ENCODE data around the gene SLC18A2. TPM values are rescaled to one million over a fixed set of nuclear protein-coding genes. Genes with fewer than 3 reads are reported as not detected.

Gene SLC18A2
- total RNA-seq, 2 experiments from 2014 or later = not detected

DNA sequence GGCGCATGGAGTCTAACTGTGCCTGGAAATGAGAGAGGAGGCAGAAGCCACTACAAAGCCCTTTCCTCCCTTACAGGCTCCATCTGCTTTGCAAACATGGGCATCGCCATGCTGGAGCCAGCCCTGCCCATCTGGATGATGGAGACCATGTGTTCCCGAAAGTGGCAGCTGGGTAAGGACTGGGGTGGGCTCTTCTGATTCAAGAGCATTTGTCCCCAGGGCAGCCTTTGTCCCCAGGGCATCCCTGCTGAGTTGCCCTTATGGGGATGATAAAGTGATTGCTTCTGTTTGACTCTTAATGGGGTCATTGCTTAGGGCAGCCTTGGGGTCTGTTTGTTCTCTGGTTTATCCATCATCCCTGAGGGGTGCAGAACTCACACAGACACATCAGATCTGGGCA is 16.8 kb downstream of the SLC18A2 start:
- Mint-ChIP-seq H3K4me3 (no peak overlapping the region), H3K9me3 (no peaks in the 10 kb centered on the region), H3K27ac (no peak overlapping the region), H3K27me3 (peaks cover 17% of the 10 kb centered on the region), H3K36me3 (ENCODE audit: low read depth) (no peaks in the 10 kb centered on the region), H3K4me1 (no peaks in the 10 kb centered on the region)
- no peak for DNase-seq
- ChIA-PET POLR2A (no interaction called here), CTCF (no interaction called here)

DNA sequence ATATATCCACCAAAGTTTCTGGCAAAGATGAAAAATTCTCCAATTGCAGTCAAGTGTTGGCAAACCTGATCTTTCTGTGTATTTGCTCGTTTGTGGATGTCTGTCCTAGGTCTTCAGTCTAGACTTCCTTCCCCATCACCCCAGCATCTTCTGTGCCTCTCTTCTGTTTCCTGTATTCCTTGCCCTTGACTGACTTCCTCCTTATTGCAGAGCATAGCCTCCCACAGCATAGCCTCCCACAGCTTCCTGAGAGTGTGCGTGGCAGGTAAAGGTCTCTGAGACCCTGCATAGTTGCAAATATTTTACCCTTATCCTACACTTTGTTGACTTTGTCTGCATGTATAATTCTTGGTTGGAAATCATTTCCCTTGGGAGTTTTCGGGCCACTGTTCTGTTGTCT is 18.4 kb downstream of the SLC18A2 start:
- ChIA-PET POLR2A (no interaction called here), CTCF (no interaction called here)
- Mint-ChIP-seq H3K27ac (no peak overlapping the region), H3K9me3 (no peaks in the 10 kb centered on the region), H3K4me3 (no peak overlapping the region), H3K36me3 (ENCODE audit: low read depth) (no peaks in the 10 kb centered on the region), H3K27me3 (peaks cover 18% of the 10 kb centered on the region), H3K4me1 (no peaks in the 10 kb centered on the region)
- DNase-seq = no peak

DNA sequence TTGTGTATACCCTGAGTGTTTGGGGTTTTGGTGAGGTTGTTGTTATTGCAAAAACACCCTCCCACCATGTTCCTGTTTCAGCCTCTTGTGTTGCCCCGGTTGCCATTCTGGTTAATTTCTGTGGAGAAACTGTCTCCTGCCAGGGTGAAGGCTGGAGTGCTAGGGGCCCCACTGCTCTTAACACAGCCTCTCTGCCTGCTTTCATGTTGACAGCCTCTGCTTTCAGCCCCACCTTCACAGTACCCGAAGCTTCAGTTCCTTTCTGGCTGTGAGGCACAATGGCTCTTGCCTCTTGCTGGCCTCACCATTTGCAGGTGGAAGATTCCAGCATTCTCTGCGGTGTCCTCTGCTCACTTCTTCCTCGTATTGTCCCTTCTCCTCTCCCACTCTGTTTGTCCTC is 19.2 kb downstream of the SLC18A2 start:
- H3K4me1 Mint-ChIP-seq = no peaks in the 10 kb centered on the region
- POLR2A ChIA-PET = no interaction called here
- no peaks in the 10 kb centered on the region for H3K36me3 Mint-ChIP-seq (ENCODE audit: low read depth)
- H3K9me3 Mint-ChIP-seq = no peaks in the 10 kb centered on the region
- H3K27me3 Mint-ChIP-seq = peaks cover 18% of the 10 kb centered on the region
- H3K27ac Mint-ChIP-seq = no peak overlapping the region
- H3K4me3 Mint-ChIP-seq = no peak overlapping the region
- no peak for DNase-seq
- CTCF ChIA-PET = no interaction called here

DNA sequence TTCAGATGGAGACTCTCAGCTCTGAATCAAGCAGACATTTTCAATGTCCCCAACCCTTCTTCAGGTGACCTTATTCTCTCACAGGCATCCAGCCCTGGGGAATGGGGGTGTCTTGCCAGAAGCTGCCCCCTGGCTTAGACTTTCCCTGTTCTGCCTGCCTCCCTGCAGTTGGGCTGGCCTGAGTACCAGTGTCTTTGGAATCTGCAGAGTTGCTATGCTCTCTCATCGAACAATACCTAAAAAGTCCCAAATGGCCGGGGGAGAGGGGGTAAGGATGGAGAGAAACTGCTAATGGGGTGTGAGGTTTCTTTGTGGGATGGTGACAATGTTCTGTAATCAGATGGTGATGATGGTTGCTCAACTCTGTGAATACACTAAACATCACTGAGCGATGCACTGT is 20.6 kb downstream of the SLC18A2 start:
- POLR2A ChIA-PET = no interaction called here
- H3K36me3 Mint-ChIP-seq (ENCODE audit: low read depth) = no peaks in the 10 kb centered on the region
- CTCF ChIA-PET = no interaction called here

DNA sequence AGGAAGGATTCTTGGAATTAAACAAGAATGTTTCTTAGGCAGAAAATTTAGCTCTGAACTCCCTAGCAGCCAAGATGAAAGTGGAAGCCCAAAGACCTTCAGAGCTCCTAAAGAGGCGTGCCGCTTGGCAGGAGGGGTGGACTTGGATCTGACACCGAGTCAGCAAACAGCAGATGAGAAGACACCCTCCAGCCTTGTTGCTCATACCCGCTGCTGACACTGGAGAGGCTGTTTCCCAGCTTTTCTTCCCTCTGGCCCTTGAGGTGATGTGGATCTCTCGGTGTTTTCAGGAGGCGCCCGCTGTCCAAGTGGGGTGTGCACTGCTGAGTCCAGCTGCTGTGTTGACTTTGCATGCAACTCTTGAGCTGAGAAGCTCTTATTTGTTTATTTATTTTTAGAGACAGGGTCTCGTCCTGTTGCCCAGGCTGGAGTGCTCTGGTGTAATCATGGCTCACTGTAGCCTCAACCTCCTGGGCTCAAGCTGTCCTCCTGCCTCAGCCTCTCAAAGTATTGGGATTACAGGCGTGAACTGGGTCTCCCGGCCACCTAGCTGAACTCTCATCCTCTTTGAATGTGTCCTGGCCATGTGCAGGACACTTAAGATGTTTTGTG is 21.5 kb downstream of the SLC18A2 start:
- CTCF ChIA-PET = no interaction called here

More for the DNA sequence above, 20.6 kb downstream of the SLC18A2 start:
- Mint-ChIP-seq H3K9me3 (no peaks in the 10 kb centered on the region), H3K27me3 (peaks cover 18% of the 10 kb centered on the region), H3K4me1 (no peaks in the 10 kb centered on the region), H3K27ac (no peak overlapping the region), H3K4me3 (no peak overlapping the region)
- DNase-seq = no peak

DNA sequence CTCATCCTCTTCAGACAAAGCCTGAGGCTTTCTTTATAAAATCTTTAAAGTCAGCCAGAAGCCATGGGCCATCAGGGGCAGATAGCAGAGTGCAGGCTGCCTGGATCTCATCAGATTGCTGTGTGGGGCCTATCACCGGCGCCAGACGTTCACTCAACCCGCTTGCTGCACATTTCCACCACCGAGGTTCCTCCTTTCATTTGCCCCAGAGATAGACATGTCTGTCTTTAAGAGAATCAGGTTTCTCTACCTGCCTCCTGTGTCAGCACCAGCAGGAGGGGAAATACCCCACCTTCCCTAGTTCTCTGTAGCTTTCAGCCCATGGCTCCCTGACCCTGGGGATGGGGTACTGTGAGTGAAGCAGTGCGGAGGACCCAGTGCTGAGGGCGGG is 22.0 kb downstream of the SLC18A2 start:
- CTCF ChIA-PET = no interaction called here
- H3K4me3 Mint-ChIP-seq = no peak overlapping the region
- no peak overlapping the region for H3K27ac Mint-ChIP-seq
- no peaks in the 10 kb centered on the region for H3K4me1 Mint-ChIP-seq
- no peaks in the 10 kb centered on the region for H3K36me3 Mint-ChIP-seq (ENCODE audit: low read depth)
- DNase-seq = no peak
- POLR2A ChIA-PET = interaction anchor here (1.7 kb wide), 1 partner anchor 46 kb away, joined by 3 read pairs; no protein-coding TSS in a partner anchor
- H3K27me3 Mint-ChIP-seq = peaks cover 16% of the 10 kb centered on the region
- H3K9me3 Mint-ChIP-seq = no peaks in the 10 kb centered on the region

More for the DNA sequence above, 21.5 kb downstream of the SLC18A2 start:
- H3K9me3 Mint-ChIP-seq = no peaks in the 10 kb centered on the region
- no peak for DNase-seq
- no peak overlapping the region for H3K4me3 Mint-ChIP-seq
- H3K4me1 Mint-ChIP-seq = no peaks in the 10 kb centered on the region
- H3K36me3 Mint-ChIP-seq (ENCODE audit: low read depth) = no peaks in the 10 kb centered on the region
- H3K27me3 Mint-ChIP-seq = peaks cover 18% of the 10 kb centered on the region
- POLR2A ChIA-PET = interaction anchor here (1.7 kb wide), 1 partner anchor 46 kb away, joined by 3 read pairs; no protein-coding TSS in a partner anchor
- no peak overlapping the region for H3K27ac Mint-ChIP-seq

DNA sequence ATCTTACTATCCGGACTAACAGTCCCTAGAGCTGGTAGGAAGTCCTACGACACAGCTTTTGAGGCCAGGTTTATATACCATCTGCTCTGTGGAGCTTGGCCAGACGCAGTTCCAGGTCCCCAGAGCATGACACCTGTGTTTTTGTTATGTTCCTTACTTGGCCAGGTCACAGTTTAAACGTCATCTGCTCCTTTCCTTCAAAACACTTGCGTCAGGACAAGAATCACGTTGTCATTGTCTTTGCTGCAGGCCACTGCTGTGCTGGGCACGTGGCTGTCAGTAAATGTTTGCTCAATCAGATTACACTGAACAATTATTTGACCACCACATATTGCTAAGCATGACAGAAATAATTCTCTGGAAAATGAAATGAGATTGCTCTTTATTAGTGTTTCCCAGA is 23.9 kb downstream of the SLC18A2 start:
- no peaks in the 10 kb centered on the region for H3K9me3 Mint-ChIP-seq
- DNase-seq = no peak
- POLR2A ChIA-PET = no interaction called here
- no peaks in the 10 kb centered on the region for H3K36me3 Mint-ChIP-seq (ENCODE audit: low read depth)
- H3K27me3 Mint-ChIP-seq = peaks cover 8% of the 10 kb centered on the region
- CTCF ChIA-PET = no interaction called here
- H3K4me3 Mint-ChIP-seq = no peak overlapping the region
- no peaks in the 10 kb centered on the region for H3K4me1 Mint-ChIP-seq
- no peak overlapping the region for H3K27ac Mint-ChIP-seq

DNA sequence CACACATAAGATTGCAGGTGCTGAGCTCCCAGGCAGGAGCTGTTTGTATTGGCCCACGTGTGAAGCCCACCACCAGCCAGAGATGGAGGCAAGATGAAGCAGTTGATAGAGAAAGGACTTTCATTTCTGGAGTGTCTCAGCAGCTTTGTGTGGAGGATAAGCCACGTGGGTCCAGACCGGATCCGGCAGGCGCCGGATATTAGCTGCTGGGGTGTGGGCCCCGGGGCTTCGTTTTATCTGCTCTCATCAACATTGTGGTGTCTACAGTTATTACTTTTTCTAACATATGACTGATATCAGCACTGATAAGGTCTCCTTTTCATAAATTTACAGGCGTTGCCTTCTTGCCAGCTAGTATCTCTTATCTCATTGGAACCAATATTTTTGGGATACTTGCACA is 25.5 kb downstream of the SLC18A2 start:
- POLR2A ChIA-PET = interaction anchor here (0.7 kb wide), 1 partner anchor 637 kb away, joined by 3 read pairs; no protein-coding TSS in a partner anchor
- no peak overlapping the region for H3K27ac Mint-ChIP-seq
- peaks cover 8% of the 10 kb centered on the region for H3K27me3 Mint-ChIP-seq

DNA sequence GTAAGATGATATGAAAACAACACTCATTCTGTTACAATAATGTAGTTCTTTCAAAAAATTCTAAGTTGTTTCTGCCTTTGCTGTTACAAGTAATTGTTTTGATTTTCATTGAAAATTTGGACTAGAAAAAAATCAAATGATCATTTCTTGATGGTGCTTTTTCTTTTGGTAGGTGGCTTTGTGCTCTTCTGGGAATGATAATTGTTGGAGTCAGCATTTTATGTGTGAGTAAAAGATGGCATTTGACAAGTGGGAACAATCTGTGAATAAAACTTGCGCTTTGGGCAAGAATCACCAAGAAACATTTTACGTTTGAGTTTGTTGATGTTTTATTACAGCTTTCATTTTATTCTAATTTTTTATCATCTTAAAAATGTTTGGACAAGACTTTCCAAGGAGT is 25.9 kb downstream of the SLC18A2 start:
- Mint-ChIP-seq H3K36me3 (ENCODE audit: low read depth) (no peaks in the 10 kb centered on the region), H3K27me3 (peaks cover 5% of the 10 kb centered on the region), H3K9me3 (no peaks in the 10 kb centered on the region), H3K4me1 (no peaks in the 10 kb centered on the region), H3K4me3 (no peak overlapping the region), H3K27ac (no peak overlapping the region)
- CTCF ChIA-PET = interaction anchor here (2.2 kb wide), 1 partner anchor 50 kb away, joined by 9 read pairs; no protein-coding TSS in a partner anchor
- DNase-seq = no peak
- POLR2A ChIA-PET = no interaction called here

More for the DNA sequence above, 25.5 kb downstream of the SLC18A2 start:
- CTCF ChIA-PET = interaction anchor here (2.2 kb wide), 1 partner anchor 50 kb away, joined by 9 read pairs; no protein-coding TSS in a partner anchor
- H3K4me1 Mint-ChIP-seq = no peaks in the 10 kb centered on the region
- no peaks in the 10 kb centered on the region for H3K36me3 Mint-ChIP-seq (ENCODE audit: low read depth)
- no peak overlapping the region for H3K4me3 Mint-ChIP-seq
- no peak for DNase-seq
- H3K9me3 Mint-ChIP-seq = no peaks in the 10 kb centered on the region

DNA sequence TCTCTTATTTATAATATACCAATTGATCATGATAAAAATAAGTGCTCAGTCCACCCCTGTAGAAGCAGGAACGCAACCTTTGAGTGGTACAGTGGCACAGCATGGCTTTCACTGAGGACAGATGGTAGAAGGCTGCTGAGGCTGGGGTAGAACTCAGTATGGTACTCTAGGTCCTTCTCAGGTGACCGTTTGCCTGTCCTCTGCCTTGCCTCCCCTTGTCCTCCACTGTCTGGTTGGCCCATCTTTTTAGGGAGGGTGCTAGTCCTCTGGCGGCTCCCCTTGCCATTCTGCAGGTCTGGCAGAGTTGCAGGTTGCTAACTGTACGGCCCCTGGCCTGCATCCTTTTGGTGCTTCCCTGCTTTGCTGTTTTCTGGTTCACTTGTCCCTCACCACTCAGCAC is 27.3 kb downstream of the SLC18A2 start:
- Mint-ChIP-seq H3K27me3 (no peaks in the 10 kb centered on the region), H3K4me1 (no peaks in the 10 kb centered on the region), H3K4me3 (no peak overlapping the region), H3K9me3 (no peaks in the 10 kb centered on the region), H3K36me3 (ENCODE audit: low read depth) (no peaks in the 10 kb centered on the region), H3K27ac (no peak overlapping the region)
- ChIA-PET POLR2A (no interaction called here), CTCF (interaction anchor here (2.2 kb wide), 1 partner anchor 51 kb away, joined by 9 read pairs; no protein-coding TSS in a partner anchor)
- no peak for DNase-seq

DNA sequence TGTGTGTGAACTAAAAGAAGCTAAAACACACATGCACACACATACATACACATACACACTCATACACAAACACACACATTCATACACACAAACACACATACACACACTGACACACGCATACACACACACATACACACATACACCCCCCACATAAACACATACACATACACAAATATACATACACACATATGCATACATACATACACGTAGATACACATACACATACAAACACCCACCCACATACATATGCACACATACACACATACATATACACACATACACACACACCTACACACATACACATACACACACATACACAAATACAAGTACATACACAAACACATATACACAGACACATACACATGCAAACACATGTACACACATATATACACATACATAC is 28.0 kb downstream of the SLC18A2 start:
- Mint-ChIP-seq H3K9me3 (no peaks in the 10 kb centered on the region), H3K36me3 (ENCODE audit: low read depth) (no peaks in the 10 kb centered on the region)
- CTCF ChIA-PET = no interaction called here

DNA sequence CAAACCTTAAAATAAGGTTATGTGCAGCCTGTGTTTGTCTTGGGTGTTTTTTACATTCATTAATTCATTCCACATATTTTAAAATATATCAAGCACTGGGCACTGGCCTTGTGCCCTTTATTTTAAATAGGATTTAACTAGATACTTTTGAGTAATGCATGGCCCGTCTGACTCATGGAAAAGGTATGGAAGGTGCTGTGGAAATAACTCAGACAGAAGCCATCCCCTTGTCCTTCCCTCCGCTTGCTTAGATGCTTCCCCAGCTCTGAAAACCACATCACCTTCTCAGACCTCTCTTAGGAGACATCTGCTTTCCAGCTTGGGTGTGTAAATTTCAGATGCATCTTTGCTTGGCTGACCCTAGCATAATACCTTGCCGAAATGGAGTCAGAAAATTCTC is 30.5 kb downstream of the SLC18A2 start:
- no peak for DNase-seq
- Mint-ChIP-seq H3K4me1 (no peaks in the 10 kb centered on the region), H3K27me3 (no peaks in the 10 kb centered on the region), H3K9me3 (no peaks in the 10 kb centered on the region), H3K36me3 (ENCODE audit: low read depth) (no peaks in the 10 kb centered on the region), H3K27ac (no peak overlapping the region), H3K4me3 (no peak overlapping the region)
- ChIA-PET CTCF (no interaction called here), POLR2A (no interaction called here)

More for the DNA sequence above, 28.0 kb downstream of the SLC18A2 start:
- DNase-seq = no peak
- no peak overlapping the region for H3K27ac Mint-ChIP-seq
- POLR2A ChIA-PET = no interaction called here
- H3K27me3 Mint-ChIP-seq = no peaks in the 10 kb centered on the region
- H3K4me3 Mint-ChIP-seq = no peak overlapping the region
- no peaks in the 10 kb centered on the region for H3K4me1 Mint-ChIP-seq

DNA sequence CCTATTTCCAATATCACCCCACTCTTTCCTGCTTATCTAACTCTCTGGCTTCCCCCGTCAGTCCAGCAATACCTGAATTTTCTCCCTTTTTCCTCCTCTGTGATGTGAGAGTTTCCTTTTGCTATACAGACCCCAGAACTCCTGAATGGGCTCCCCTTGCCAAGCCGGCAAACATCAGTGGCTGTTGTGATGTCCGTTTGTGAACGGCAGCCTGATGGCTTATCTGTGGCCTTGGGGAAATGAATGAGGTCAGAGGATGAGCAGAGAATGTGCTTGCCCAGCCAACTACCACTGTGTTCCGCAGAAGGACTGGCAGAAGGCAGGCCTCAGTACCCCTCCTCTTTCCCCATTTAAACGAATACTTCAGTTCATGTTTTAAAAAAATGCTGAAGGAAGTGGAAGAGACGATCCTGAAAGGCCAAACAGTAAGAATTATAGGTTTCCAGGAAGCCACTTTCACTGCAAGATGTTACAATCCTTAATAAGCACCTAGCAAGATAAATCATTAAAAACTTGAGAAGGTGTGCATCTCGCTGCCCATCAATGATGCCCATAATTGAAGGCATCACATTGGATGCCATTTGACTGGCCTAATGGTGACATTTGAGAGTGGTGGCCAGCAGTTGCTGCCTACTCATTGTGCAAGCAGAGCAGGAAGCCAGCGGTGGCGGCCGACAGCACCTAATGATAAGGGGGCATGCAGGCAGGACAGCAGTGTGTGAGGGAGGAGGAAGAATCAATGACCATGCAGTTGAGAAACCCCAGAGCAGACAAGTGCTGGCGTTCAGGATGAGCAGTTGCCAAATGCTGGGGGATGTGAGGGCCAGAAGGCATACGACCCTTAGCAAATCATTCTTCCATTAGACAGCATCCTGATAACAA is 31.5 kb downstream of the SLC18A2 start:
- H3K9me3 Mint-ChIP-seq = no peaks in the 10 kb centered on the region
- POLR2A ChIA-PET = interaction anchor here (0.7 kb wide), 1 partner anchor 28 kb away, joined by 3 read pairs; no protein-coding TSS in a partner anchor
- no peak for DNase-seq
- H3K4me1 Mint-ChIP-seq = no peaks in the 10 kb centered on the region
- no peaks in the 10 kb centered on the region for H3K36me3 Mint-ChIP-seq (ENCODE audit: low read depth)
- CTCF ChIA-PET = no interaction called here
- no peak overlapping the region for H3K4me3 Mint-ChIP-seq
- H3K27me3 Mint-ChIP-seq = no peaks in the 10 kb centered on the region
- H3K27ac Mint-ChIP-seq = no peak overlapping the region

All from activated CD4-positive, alpha-beta memory T cell treated with anti-CD3 and anti-CD28 coated beads, Interleukin-2, amount 10 ng/mL, durations not matched to agents 7 days and 5 days (primary cell).